B cell (primary cell): ENCODE measurements around the gene PCDH7. TPM values are rescaled to one million over a fixed set of nuclear protein-coding genes. Genes with fewer than 3 reads are reported as not detected.

Experiments used
- ATAC-seq: fragments of 200-7000 bp; cut with Tn5 transposase; one replicate; pipeline ENCODE4 v1.10.0; 2021; ENCODE audit warnings: low read depth, mild to moderate bottlenecking, moderate number of reproducible peaks, moderate library complexity
- CTCF ChIA-PET: fragments of 350-600 bp; sonication (Branson Sonifier 250); formaldehyde crosslinking; loops from one replicate; lab custom pipeline; 2021; ENCODE audit warnings: antibody characterized with exemption, inconsistent platforms; lab: Charles Lee
- POLR2A ChIA-PET: fragments of 350-600 bp; sonication (Branson Sonifier 250); formaldehyde crosslinking; loops from one replicate; lab custom pipeline; 2021; ENCODE audit warnings: antibody characterized with exemption; lab: Charles Lee
- DNase-seq: peaks from one replicate; pipeline ENCODE4 v3.0.0; 2013
- H2AFZ ChIP-seq: 2 replicates; pipeline ENCODE4 v1.6.1; 2012; ENCODE audit warnings: mild to moderate bottlenecking, low read depth, low read length; ENCODE audit not compliant: insufficient read depth, poor library complexity, severe bottlenecking
- H3K27ac ChIP-seq, 2 donors: 1 replicate in 1 of 2; 2 replicates in 1 of 2; pipeline ENCODE4 v1.5.1; 2012 to 2013; ENCODE audit warnings: low read length in 2 of 2, mild to moderate bottlenecking in 2 of 2, moderate library complexity in 1 of 2
- H3K27me3 ChIP-seq, 4 experiments: fragments of 200-600 bp in 1 of 4; sonication (generic) in 1 of 4; replicated peaks in 1 of 4; 1 replicate in 2 of 4; 2 replicates in 2 of 4; pipeline versions ENCODE4 v1.6.1 to v1.7.0; 2013 to 2016; ENCODE audit warnings: low read length in 3 of 4, mild to moderate bottlenecking in 2 of 4, mixed read lengths in 1 of 4, moderate library complexity in 1 of 4; ENCODE audit not compliant: insufficient read depth in 4 of 4, control insufficient read depth in 3 of 4; ENCODE audit errors: control extremely low read depth in 1 of 4
- H3K36me3 ChIP-seq, 2 experiments: replicated peaks in 1 of 2; 1 replicate in 1 of 2; 2 replicates in 1 of 2; pipeline versions ENCODE4 v1.6.1 to v1.7.1; 2013; ENCODE audit warnings: low read length in 1 of 2; ENCODE audit not compliant: insufficient read depth in 2 of 2, control insufficient read depth in 1 of 2; ENCODE audit errors: control extremely low read depth in 1 of 2, extremely low read depth in 1 of 2
- H3K4me1 ChIP-seq, 2 donors: fragments of 200-600 bp in 1 of 2; sonication (generic) in 1 of 2; 1 replicate in 1 of 2; 2 replicates in 1 of 2; pipeline versions ENCODE4 v1.5.1 to v1.6.1; 2013 to 2017; ENCODE audit warnings: low read length in 2 of 2; ENCODE audit not compliant: control insufficient read depth in 2 of 2, insufficient read depth in 2 of 2
- H3K4me2 ChIP-seq: replicated peaks from 2 replicates; pipeline ENCODE3; 2012; ENCODE audit warnings: mild to moderate bottlenecking, low read depth, low read length; ENCODE audit not compliant: poor library complexity, severe bottlenecking
- H3K4me3 ChIP-seq, 5 experiments: fragments of 200-600 bp in 1 of 5; sonication (generic) in 1 of 5; 1 replicate in 3 of 5; 2 replicates in 2 of 5; pipeline versions ENCODE4 v1.5.1 to v1.7.0; 2011 to 2016; ENCODE audit warnings: low read length in 4 of 5, mild to moderate bottlenecking in 4 of 5, low read depth in 2 of 5, control low read depth in 1 of 5, moderate library complexity in 1 of 5; ENCODE audit not compliant: insufficient read depth in 1 of 5; ENCODE audit errors: control extremely low read depth in 1 of 5, extremely low read depth in 1 of 5
- H3K79me2 ChIP-seq: fragments of 200-600 bp; sonication (generic); one replicate; pipeline ENCODE4 v1.6.0; 2016; ENCODE audit warnings: low read length; ENCODE audit not compliant: control insufficient read depth, insufficient read depth
- H3K9ac ChIP-seq: fragments of 200-600 bp; sonication (generic); 2 replicates; pipeline ENCODE4 v1.6.1; 2017; ENCODE audit warnings: mild to moderate bottlenecking, low read length, moderate library complexity
- H3K9me3 ChIP-seq, 3 donors: one replicate each; pipeline versions ENCODE4 v1.6.1 to v1.7.1; 2013; ENCODE audit warnings: low read length in 2 of 3; ENCODE audit not compliant: control insufficient read depth in 2 of 3, insufficient read depth in 1 of 3; ENCODE audit errors: control extremely low read depth in 1 of 3
- H4K20me1 ChIP-seq: 2 replicates; pipeline ENCODE4 v1.6.0; 2012; ENCODE audit warnings: mild to moderate bottlenecking, low read length; ENCODE audit not compliant: insufficient read depth, control insufficient read depth, poor library complexity, severe bottlenecking
- H3K27ac Mint-ChIP-seq: one replicate; pipeline ENCODE4 v1.8.0; 2021; ENCODE audit warnings: mixed read lengths
- H3K27me3 Mint-ChIP-seq: one replicate; pipeline ENCODE4 v1.8.0; 2021; ENCODE audit warnings: mixed read lengths
- H3K4me1 Mint-ChIP-seq: one replicate; pipeline ENCODE4 v1.8.0; 2021; ENCODE audit warnings: mixed read lengths
- H3K4me3 Mint-ChIP-seq: one replicate; pipeline ENCODE4 v1.8.0; 2021; ENCODE audit warnings: mixed read lengths
- H3K9me3 Mint-ChIP-seq: one replicate; pipeline ENCODE4 v1.8.0; 2022; ENCODE audit warnings: mixed read lengths; ENCODE audit not compliant: insufficient read depth
- CTCF ChIP-seq: fragments of 200-600 bp; IDR thresholded peaks from one replicate; pipeline ENCODE4 v1.8.0; 2022; ENCODE audit warnings: antibody characterized with exemption, mild to moderate bottlenecking
- EZH2 ChIP-seq: IDR thresholded peaks from 2 replicates; pipeline ENCODE4 v1.6.1; 2012; ENCODE audit warnings: borderline replicate concordance, low read depth, mild to moderate bottlenecking, moderate library complexity, low read length; ENCODE audit not compliant: insufficient read depth, poor library complexity, severe bottlenecking
- WGBS: methylation state at CpG from one replicate; pipeline ENCODE4 v1.1.5; 2013; ENCODE audit warnings: missing lambda C conversion rate; ENCODE audit not compliant: insufficient coverage; 5-methylcytosine and 5-hydroxymethylcytosine counted together
- intact Hi-C: fragments of 100-400 bp; cut with micrococcal nuclease; formaldehyde crosslinking; loops from one replicate; pipeline ENCODE4 v1.10.0; 2022
- polyA plus RNA-seq: library from polyadenylated mRNA; depleted of rRNA; stranded (reverse); fragments of >200 nt; gene quantifications from 2 replicates; pipeline ENCODE4 v1.2.3, GENCODE V29; 2012
- total RNA-seq, 2 donors: library from RNA; stranded (reverse); fragments of 120-200 nt in 1 of 2; gene quantifications; 1 replicate in 1 of 2; 2 replicates in 1 of 2; pipeline versions ENCODE4 v1.2.3 to v1.2.4, GENCODE V29; 2013 to 2022

Gene PCDH7
- total and polyA plus RNA-seq, 2 donors (not counting 1 experiment from before 2014, with no cell fraction given) = not detected

DNA sequence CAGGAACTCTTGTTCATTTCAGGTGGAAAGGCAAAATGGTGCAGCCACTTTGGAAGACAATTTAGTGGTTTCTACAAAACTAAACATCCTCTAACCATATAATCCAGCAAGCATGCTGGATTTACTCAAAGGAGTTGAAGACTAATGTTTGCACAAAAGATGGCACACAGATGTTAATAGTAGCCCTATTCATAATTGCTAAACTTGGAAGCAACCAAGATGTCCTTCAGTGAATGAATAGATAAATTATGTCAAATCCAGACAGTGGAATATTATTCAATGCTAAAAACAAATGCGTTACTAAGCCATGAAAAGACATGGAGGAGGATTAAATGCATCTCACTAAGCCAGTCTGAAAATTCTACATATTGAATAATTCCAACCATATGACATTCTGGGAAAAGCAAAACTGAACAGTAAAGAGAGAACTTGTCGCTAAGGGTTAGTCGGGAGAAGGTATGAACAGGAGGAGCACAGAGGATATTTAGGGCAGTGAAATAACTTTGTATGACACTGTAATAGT is 48.2 kb upstream of the PCDH7 start:
- Histone ChIP-seq H2AFZ (no peak overlapping the region), H3K36me3 (no peaks in the 10 kb centered on the region), H3K79me2 (no peaks in the 10 kb centered on the region), H3K27ac (no peak overlapping the region), H4K20me1 (no peaks in the 10 kb centered on the region), H3K27me3 (no peaks in the 10 kb centered on the region), H3K4me3 (no peak overlapping the region), H3K4me1 (no peaks in the 10 kb centered on the region), H3K9ac (no peak overlapping the region), H3K9me3 (no peaks in the 10 kb centered on the region), H3K4me2 (no peak overlapping the region)
- CTCF ChIA-PET = no interaction called here
- TF ChIP-seq CTCF (no peak), EZH2 (no peak)
- Mint-ChIP-seq H3K9me3 (peaks cover under 1% of the 10 kb centered on the region), H3K27me3 (no peaks in the 10 kb centered on the region), H3K27ac (no peak overlapping the region), H3K4me1 (no peaks in the 10 kb centered on the region), H3K4me3 (no peak overlapping the region)
- POLR2A ChIA-PET = no interaction called here
- DNase-seq (no peak), ATAC-seq (no peak)
- WGBS = 93% methylated on average over 2 of the region's 3 CpGs
- intact Hi-C loops = no loop called here

DNA sequence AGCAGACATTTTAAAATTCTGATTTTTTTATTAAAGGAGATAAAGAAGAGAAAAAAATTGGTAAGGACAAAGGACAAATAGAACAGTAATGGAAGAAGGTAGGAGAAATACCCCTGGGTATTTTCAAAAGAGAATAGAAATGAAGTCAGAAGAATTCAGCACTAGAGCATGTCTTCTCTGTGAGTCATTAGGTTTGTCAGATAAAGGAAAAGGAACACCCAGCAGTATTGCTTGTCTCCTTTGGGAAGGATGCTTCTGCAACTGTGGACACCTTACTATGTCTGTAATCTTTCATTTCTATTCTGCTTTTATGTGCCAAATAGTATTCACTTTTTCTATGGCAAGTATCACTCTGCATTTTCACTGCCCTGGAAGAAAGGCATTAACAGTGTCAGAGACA is 24.0 kb upstream of the PCDH7 start:
- no peak overlapping the region for H3K27ac Mint-ChIP-seq
- no peaks in the 10 kb centered on the region for H3K79me2 ChIP-seq
- TF ChIP-seq CTCF (no peak), EZH2 (no peak)
- H3K4me1 ChIP-seq = no peaks in the 10 kb centered on the region
- H4K20me1 ChIP-seq = no peaks in the 10 kb centered on the region
- intact Hi-C loops = no loop called here
- H3K9me3 Mint-ChIP-seq = no peaks in the 10 kb centered on the region
- H3K9ac ChIP-seq = no peak overlapping the region
- no peaks in the 10 kb centered on the region for H3K9me3 ChIP-seq
- DNase-seq (no peak), ATAC-seq (no peak)
- H3K4me3 ChIP-seq = no peak overlapping the region
- H3K27me3 Mint-ChIP-seq = no peaks in the 10 kb centered on the region
- no peak overlapping the region for H3K4me3 Mint-ChIP-seq
- H3K4me1 Mint-ChIP-seq = no peaks in the 10 kb centered on the region
- H2AFZ ChIP-seq = no peak overlapping the region
- H3K27me3 ChIP-seq = no peaks in the 10 kb centered on the region
- H3K36me3 ChIP-seq = no peaks in the 10 kb centered on the region
- ChIA-PET POLR2A (no interaction called here), CTCF (no interaction called here)
- no peak overlapping the region for H3K27ac ChIP-seq
- no peak overlapping the region for H3K4me2 ChIP-seq
